CD14-positive monocyte (primary cell): ENCODE data around the gene TIMM21. TPM values are rescaled to one million over a fixed set of nuclear protein-coding genes. Genes with fewer than 3 reads are reported as not detected.

ENCODE experiments used
- DNase-seq, 3 donors: peaks; one replicate each; pipeline ENCODE4 v3.0.0-alpha.2; 2011 to 2022
- H2AFZ ChIP-seq: 2 replicates; pipeline ENCODE4 v1.6.0; 2012; ENCODE audit warnings: mild to moderate bottlenecking, low read depth, low read length, inconsistent platforms; ENCODE audit not compliant: insufficient read depth, poor library complexity, severe bottlenecking
- H3K27ac ChIP-seq, 2 donors: 1 replicate in 1 of 2; 2 replicates in 1 of 2; pipeline ENCODE4 v1.5.1; 2012 to 2013; ENCODE audit warnings: low read length in 2 of 2, control low read depth in 1 of 2, inconsistent platforms in 1 of 2, low read depth in 1 of 2, mild to moderate bottlenecking in 1 of 2
- H3K27me3 ChIP-seq, 2 donors: one replicate each; pipeline versions ENCODE4 v1.6.0 to v1.6.1; 2011 to 2013; ENCODE audit warnings: low read length in 2 of 2; ENCODE audit not compliant: control insufficient read depth in 2 of 2, insufficient read depth in 2 of 2
- H3K36me3 ChIP-seq, 2 donors: replicated peaks in 1 of 2; 1 replicate in 1 of 2; 2 replicates in 1 of 2; pipeline versions ENCODE4 v1.5.1 to v1.6.1; 2012 to 2013; ENCODE audit warnings: low read length in 2 of 2, control low read depth in 1 of 2, inconsistent platforms in 1 of 2, mild to moderate bottlenecking in 1 of 2; ENCODE audit not compliant: insufficient read depth in 2 of 2, control insufficient read depth in 1 of 2
- H3K4me1 ChIP-seq, 2 donors: 1 replicate in 1 of 2; 2 replicates in 1 of 2; pipeline versions ENCODE4 v1.5.1 to v1.6.1; 2012 to 2013; ENCODE audit warnings: low read length in 2 of 2, control low read depth in 1 of 2, inconsistent platforms in 1 of 2, mild to moderate bottlenecking in 1 of 2, moderate library complexity in 1 of 2; ENCODE audit not compliant: insufficient read depth in 2 of 2, control insufficient read depth in 1 of 2
- H3K4me2 ChIP-seq: replicated peaks from 2 replicates; pipeline ENCODE3; 2012; ENCODE audit warnings: low read length, moderate library complexity, mild to moderate bottlenecking; ENCODE audit not compliant: poor library complexity, severe bottlenecking; ENCODE audit errors: extremely low read depth
- H3K4me3 ChIP-seq, 3 experiments: fragments of 200-600 bp in 1 of 3; sonication (generic) in 1 of 3; replicated peaks in 1 of 3; 1 replicate in 2 of 3; 2 replicates in 1 of 3; pipeline ENCODE4 v1.5.1; 2011 to 2013; ENCODE audit warnings: low read length in 3 of 3, mild to moderate bottlenecking in 3 of 3, control low read depth in 2 of 3, low read depth in 2 of 3, inconsistent platforms in 1 of 3, moderate library complexity in 1 of 3
- H3K79me2 ChIP-seq: 2 replicates; pipeline ENCODE4 v1.6.0; 2012; ENCODE audit warnings: mild to moderate bottlenecking, control low read depth, inconsistent platforms, low read length, moderate library complexity; ENCODE audit not compliant: insufficient read depth
- H3K9ac ChIP-seq: 2 replicates; pipeline ENCODE4 v1.6.0; 2017; ENCODE audit warnings: low read length, mild to moderate bottlenecking; ENCODE audit not compliant: insufficient read depth, poor library complexity, severe bottlenecking
- H3K9me3 ChIP-seq, 2 donors: replicated peaks in 1 of 2; 1 replicate in 1 of 2; 2 replicates in 1 of 2; pipeline versions ENCODE4 v1.5.1 to v1.6.1; 2012 to 2013; ENCODE audit warnings: low read length in 2 of 2, control low read depth in 1 of 2; ENCODE audit not compliant: control insufficient read depth in 1 of 2, insufficient read depth in 1 of 2
- H4K20me1 ChIP-seq: 2 replicates; pipeline ENCODE4 v1.6.0; 2012; ENCODE audit warnings: mild to moderate bottlenecking, low read length, control low read depth, moderate library complexity; ENCODE audit not compliant: insufficient read depth
- H3K27ac Mint-ChIP-seq, 7 donors: one replicate each; pipeline ENCODE4 v1.8.0; 2020; ENCODE audit warnings: mild to moderate bottlenecking in 7 of 7, mixed read lengths in 7 of 7, moderate library complexity in 6 of 7, inconsistent platforms in 2 of 7
- H3K27me3 Mint-ChIP-seq, 3 donors: one replicate each; pipeline ENCODE4 v1.8.0; 2021 to 2022; ENCODE audit warnings: low read depth in 3 of 3, mild to moderate bottlenecking in 3 of 3, mixed read lengths in 3 of 3, moderate library complexity in 3 of 3, inconsistent platforms in 1 of 3
- H3K36me3 Mint-ChIP-seq, 2 donors: one replicate each; pipeline ENCODE4 v1.8.0; 2020; ENCODE audit warnings: mixed read lengths in 2 of 2, inconsistent platforms in 1 of 2, mild to moderate bottlenecking in 1 of 2
- H3K4me1 Mint-ChIP-seq: one replicate; pipeline ENCODE4 v1.8.0; 2020; ENCODE audit warnings: mild to moderate bottlenecking, mixed read lengths
- H3K4me3 Mint-ChIP-seq, 2 donors: one replicate each; pipeline ENCODE4 v1.8.0; 2020; ENCODE audit warnings: mild to moderate bottlenecking in 2 of 2, mixed read lengths in 2 of 2, moderate library complexity in 1 of 2
- H3K9me3 Mint-ChIP-seq, 7 donors: one replicate each; pipeline ENCODE4 v1.8.0; 2020 to 2022; ENCODE audit warnings: mixed read lengths in 7 of 7, mild to moderate bottlenecking in 6 of 7, moderate library complexity in 6 of 7, inconsistent platforms in 2 of 7
- WGBS: methylation state at CpG from one replicate; pipeline ENCODE4 v1.1.5; 2013; ENCODE audit warnings: missing lambda C conversion rate; ENCODE audit not compliant: insufficient coverage; 5-methylcytosine and 5-hydroxymethylcytosine counted together
- intact Hi-C, 2 donors: fragments of 100-400 bp; cut with micrococcal nuclease; formaldehyde crosslinking; loops; one replicate each; pipeline versions ENCODE4 v1.15.0 to v1.15.1; 2023
- polyA plus RNA-seq, 3 donors: library from polyadenylated mRNA; depleted of rRNA in 1 of 3; unstranded in 2 of 3; stranded (reverse) in 1 of 3; fragments of 300-500 nt in 2 of 3; fragments of >200 nt in 1 of 3; fragmentation: Illumina TruSeq in 2 of 3; gene quantifications; 1 replicate in 2 of 3; 2 replicates in 1 of 3; pipeline ENCODE4 v1.2.3, GENCODE V29; 2012 to 2021
- TF ChIP-seq, protein P1 (sequence below): fragments of 200-600 bp; IDR thresholded peaks from one replicate; pipeline ENCODE4 v1.8.0; 2022; ENCODE audit warnings: antibody characterized with exemption, mild to moderate bottlenecking

TIMM21 gene
- polyA plus RNA-seq, 3 donors, result 11.0 to 15.6 (median 14.7) TPM

DNA sequence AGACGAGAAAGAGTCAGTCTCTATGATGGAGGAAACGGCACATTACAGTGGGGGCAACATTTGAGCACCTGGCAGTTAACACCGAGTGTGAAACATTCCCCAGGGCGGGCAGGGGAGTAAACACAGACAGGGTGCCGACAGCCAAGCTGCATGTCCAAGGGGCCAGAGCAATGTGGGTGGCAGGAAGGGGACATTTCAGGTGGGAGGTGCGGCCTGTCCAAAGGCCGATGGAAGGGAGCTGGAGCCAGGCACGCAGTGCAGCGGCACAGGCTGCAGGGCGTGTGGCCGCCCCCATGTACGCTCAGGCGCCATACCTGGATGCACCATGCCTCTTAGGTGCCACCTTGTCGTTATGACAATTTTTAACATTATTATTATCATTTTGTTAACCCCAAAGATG is 43.3 kb downstream of the TIMM21 start:
- no peak overlapping the region for H3K9ac ChIP-seq
- H3K27me3 ChIP-seq, result peaks cover 0 to 2% of the 10 kb centered on the region in 2 donors
- H3K9me3 ChIP-seq, result no peaks in the 10 kb centered on the region
- peaks cover 6% of the 10 kb centered on the region for H3K4me1 Mint-ChIP-seq
- no peaks in the 10 kb centered on the region for H3K79me2 ChIP-seq
- H3K4me3 Mint-ChIP-seq, result no peak overlapping the region
- peaks cover 0 to 2% of the 10 kb centered on the region in 2 donors for H3K4me1 ChIP-seq
- no peaks in the 10 kb centered on the region for H3K9me3 Mint-ChIP-seq
- TF ChIP-seq, protein P1, sequence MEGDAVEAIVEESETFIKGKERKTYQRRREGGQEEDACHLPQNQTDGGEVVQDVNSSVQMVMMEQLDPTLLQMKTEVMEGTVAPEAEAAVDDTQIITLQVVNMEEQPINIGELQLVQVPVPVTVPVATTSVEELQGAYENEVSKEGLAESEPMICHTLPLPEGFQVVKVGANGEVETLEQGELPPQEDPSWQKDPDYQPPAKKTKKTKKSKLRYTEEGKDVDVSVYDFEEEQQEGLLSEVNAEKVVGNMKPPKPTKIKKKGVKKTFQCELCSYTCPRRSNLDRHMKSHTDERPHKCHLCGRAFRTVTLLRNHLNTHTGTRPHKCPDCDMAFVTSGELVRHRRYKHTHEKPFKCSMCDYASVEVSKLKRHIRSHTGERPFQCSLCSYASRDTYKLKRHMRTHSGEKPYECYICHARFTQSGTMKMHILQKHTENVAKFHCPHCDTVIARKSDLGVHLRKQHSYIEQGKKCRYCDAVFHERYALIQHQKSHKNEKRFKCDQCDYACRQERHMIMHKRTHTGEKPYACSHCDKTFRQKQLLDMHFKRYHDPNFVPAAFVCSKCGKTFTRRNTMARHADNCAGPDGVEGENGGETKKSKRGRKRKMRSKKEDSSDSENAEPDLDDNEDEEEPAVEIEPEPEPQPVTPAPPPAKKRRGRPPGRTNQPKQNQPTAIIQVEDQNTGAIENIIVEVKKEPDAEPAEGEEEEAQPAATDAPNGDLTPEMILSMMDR, result no peak
- no peak for DNase-seq
- intact Hi-C loops, result no loop called here
- H3K4me3 ChIP-seq, result no peak overlapping the region
- whole genome bisulfite sequencing, result 86% methylated on average over 8 of the region's 14 CpGs
- no peak overlapping the region for H3K27ac ChIP-seq
- no peaks in the 10 kb centered on the region for H3K36me3 Mint-ChIP-seq
- no peak overlapping the region for H2AFZ ChIP-seq
- H4K20me1 ChIP-seq, result no peaks in the 10 kb centered on the region
- peaks cover 4 to 10% (median 5%) of the 10 kb centered on the region in 3 donors for H3K27me3 Mint-ChIP-seq
- no peak overlapping the region for H3K4me2 ChIP-seq
- no peaks in the 10 kb centered on the region for H3K36me3 ChIP-seq
- H3K27ac Mint-ChIP-seq, result no peak overlapping the region

GRCh38 chr18:74194691-74195090 is 46.4 kb downstream of the TIMM21 start:
- intact Hi-C loops, result loop anchor here (5.0 kb wide), 2 partner anchors 148 to 358 kb away; no protein-coding TSS in a partner anchor

More at GRCh38 chr18:74194691-74195090, 46.4 kb downstream of the TIMM21 start:
- H3K4me1 ChIP-seq, result peaks cover 0 to 2% of the 10 kb centered on the region in 2 donors
- H3K4me3 ChIP-seq, result no peak overlapping the region
- TF ChIP-seq, protein P1, result no peak
- H3K27ac ChIP-seq, result no peak overlapping the region
- no peaks in the 10 kb centered on the region for H3K79me2 ChIP-seq
- no peaks in the 10 kb centered on the region for H4K20me1 ChIP-seq
- WGBS, result 100% methylated on average over 2 of the region's 3 CpGs
- peaks cover 0 to 2% of the 10 kb centered on the region in 2 donors for H3K27me3 ChIP-seq
- H3K4me2 ChIP-seq, result no peak overlapping the region
- Mint-ChIP-seq H3K9me3 (no peaks in the 10 kb centered on the region), H3K27ac (no peak overlapping the region), H3K36me3 (no peaks in the 10 kb centered on the region), H3K4me1 (peaks cover 6% of the 10 kb centered on the region), H3K4me3 (peak overlapping the region in 1 of 2 donors; percentile 24), H3K27me3 (peaks cover 2 to 13% (median 7%) of the 10 kb centered on the region in 3 donors)
- no peaks in the 10 kb centered on the region for H3K36me3 ChIP-seq
- DNase-seq, result no peak
- no peak overlapping the region for H3K9ac ChIP-seq
- H3K9me3 ChIP-seq, result no peaks in the 10 kb centered on the region
- no peak overlapping the region for H2AFZ ChIP-seq
